ENCODE results near the gene SNF8.

DNA sequence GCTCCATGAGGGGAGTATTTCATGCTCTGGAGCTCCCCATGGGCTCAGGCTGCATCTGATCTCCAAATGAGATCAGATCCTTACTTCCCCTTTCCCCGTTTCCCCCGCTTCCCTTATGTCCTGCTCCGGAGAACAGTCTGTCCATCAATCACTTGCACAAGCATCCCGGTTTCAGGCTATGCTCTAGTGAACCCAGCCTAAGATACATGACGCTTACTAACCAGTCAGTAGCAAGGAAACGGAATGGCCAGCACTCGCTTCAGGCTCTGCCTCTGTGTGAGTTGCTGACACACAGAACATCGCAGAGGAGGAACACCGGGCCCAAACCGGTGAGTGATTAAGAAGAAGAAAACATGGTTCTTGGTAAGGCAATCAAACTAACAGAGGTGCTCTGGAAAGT, 61.5 kb downstream of the SNF8 start:
- TF ChIP-seq POLR2A (IDR thresholded peaks at IDR 0.05): no peak
- TF ChIP-seq, protein P1, sequence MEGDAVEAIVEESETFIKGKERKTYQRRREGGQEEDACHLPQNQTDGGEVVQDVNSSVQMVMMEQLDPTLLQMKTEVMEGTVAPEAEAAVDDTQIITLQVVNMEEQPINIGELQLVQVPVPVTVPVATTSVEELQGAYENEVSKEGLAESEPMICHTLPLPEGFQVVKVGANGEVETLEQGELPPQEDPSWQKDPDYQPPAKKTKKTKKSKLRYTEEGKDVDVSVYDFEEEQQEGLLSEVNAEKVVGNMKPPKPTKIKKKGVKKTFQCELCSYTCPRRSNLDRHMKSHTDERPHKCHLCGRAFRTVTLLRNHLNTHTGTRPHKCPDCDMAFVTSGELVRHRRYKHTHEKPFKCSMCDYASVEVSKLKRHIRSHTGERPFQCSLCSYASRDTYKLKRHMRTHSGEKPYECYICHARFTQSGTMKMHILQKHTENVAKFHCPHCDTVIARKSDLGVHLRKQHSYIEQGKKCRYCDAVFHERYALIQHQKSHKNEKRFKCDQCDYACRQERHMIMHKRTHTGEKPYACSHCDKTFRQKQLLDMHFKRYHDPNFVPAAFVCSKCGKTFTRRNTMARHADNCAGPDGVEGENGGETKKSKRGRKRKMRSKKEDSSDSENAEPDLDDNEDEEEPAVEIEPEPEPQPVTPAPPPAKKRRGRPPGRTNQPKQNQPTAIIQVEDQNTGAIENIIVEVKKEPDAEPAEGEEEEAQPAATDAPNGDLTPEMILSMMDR (IDR thresholded peaks at IDR 0.05): no peak

All from heart left ventricle (tissue), 13 donors.